Bronchial epithelial cell (primary cell): ENCODE measurements around the gene SHOX. TPM values are rescaled to one million over a fixed set of nuclear protein-coding genes. Genes with fewer than 3 reads are reported as not detected.

Experiments
- DNase-seq: peaks from one replicate; pipeline ENCODE4 v3.0.0-alpha.2; 2010; ENCODE audit warnings: low read depth
- FAIRE-seq: peaks from 2 replicates; lab custom pipeline; 2011; peaks lifted over from hg19 to GRCh38; lab: Jason Lieb, UNC
- H3K27me3 ChIP-seq: 2 replicates; pipeline ENCODE4 v1.5.1; 2011; ENCODE audit warnings: low read length; ENCODE audit not compliant: control insufficient read depth, insufficient read depth
- H3K36me3 ChIP-seq: 2 replicates; pipeline ENCODE4 v1.5.1; 2011; ENCODE audit warnings: low read length; ENCODE audit not compliant: control insufficient read depth, insufficient read depth
- H3K4me3 ChIP-seq: 2 replicates; pipeline ENCODE4 v1.5.1; 2011; ENCODE audit warnings: mild to moderate bottlenecking, low read depth, low read length, control low read depth
- CTCF ChIP-seq: IDR thresholded peaks from 2 replicates; pipeline ENCODE4 v1.5.1; 2011; ENCODE audit warnings: mild to moderate bottlenecking, moderate library complexity, low read length, control low read depth, inconsistent platforms; ENCODE audit not compliant: insufficient read depth, severe bottlenecking
- total RNA-seq: library from RNA; depleted of rRNA; stranded (reverse); fragments of >200 nt; gene quantifications from 2 replicates; pipeline ENCODE4 v1.2.1, GENCODE V29; 2014

SHOX gene
- total RNA-seq, 1 donor from 2014 or later: not detected

- Histone ChIP-seq H3K4me3 (no peak overlapping the region), H3K36me3 (no peaks in the 10 kb centered on the region), H3K27me3 (peaks cover 2% of the 10 kb centered on the region)
- DNase-seq (no peak), FAIRE-seq (no peak)
- no peak for TF ChIP-seq CTCF
Observed at GRCh38 chrX:644304-645281, 14.0 kb downstream of the SHOX start.

- H3K4me3 ChIP-seq: no peak overlapping the region
- H3K36me3 ChIP-seq: no peaks in the 10 kb centered on the region
- DNase-seq (no peak), FAIRE-seq (no peak)
- H3K27me3 ChIP-seq: no peaks in the 10 kb centered on the region
- TF ChIP-seq CTCF: no peak
Observed at GRCh38 chrX:646228-646495, 15.6 kb downstream of the SHOX start.

GRCh38 chrX:646796-647195 is 16.2 kb downstream of the SHOX start:
- Histone ChIP-seq H3K27me3 (no peaks in the 10 kb centered on the region), H3K36me3 (no peaks in the 10 kb centered on the region), H3K4me3 (no peak overlapping the region)
- FAIRE-seq (no peak), DNase-seq (no peak)
- no peak for TF ChIP-seq CTCF

GRCh38 chrX:649166-649565 is 18.6 kb downstream of the SHOX start:
- FAIRE-seq (no peak), DNase-seq (no peak)
- H3K27me3 ChIP-seq: no peaks in the 10 kb centered on the region
- no peak for TF ChIP-seq CTCF
- H3K36me3 ChIP-seq: no peaks in the 10 kb centered on the region
- no peak overlapping the region for H3K4me3 ChIP-seq

- no peak for DNase-seq
- no peak for TF ChIP-seq CTCF
- no peaks in the 10 kb centered on the region for H3K27me3 ChIP-seq
- H3K4me3 ChIP-seq: no peak overlapping the region
- no peaks in the 10 kb centered on the region for H3K36me3 ChIP-seq
- FAIRE-seq: no peak
Observed at GRCh38 chrX:650324-650723, 19.7 kb downstream of the SHOX start.
